Frontal cortex (tissue), 4 donors: ENCODE measurements around the gene COQ10A. TPM values are rescaled to one million over a fixed set of nuclear protein-coding genes. Genes with fewer than 3 reads are reported as not detected.

Experiments used
- DNase-seq, 2 donors: peaks; one replicate each; pipeline ENCODE4 v3.0.0; 2012; ENCODE audit warnings: low spot score in 2 of 2
- FAIRE-seq: peaks from 2 replicates; lab custom pipeline; 2012; peaks lifted over from hg19 to GRCh38; lab: Jason Lieb, UNC
- total RNA-seq: library from RNA; depleted of rRNA; stranded (reverse); fragments of >200 nt; gene quantifications from one replicate; pipeline ENCODE4 v1.2.3, GENCODE V29; 2014
- donor health status: control.
- donor health status: control.
- donor health status: control.

The COQ10A gene
- total RNA-seq, 1 donor from 2014 or later = 12.2 TPM

DNA sequence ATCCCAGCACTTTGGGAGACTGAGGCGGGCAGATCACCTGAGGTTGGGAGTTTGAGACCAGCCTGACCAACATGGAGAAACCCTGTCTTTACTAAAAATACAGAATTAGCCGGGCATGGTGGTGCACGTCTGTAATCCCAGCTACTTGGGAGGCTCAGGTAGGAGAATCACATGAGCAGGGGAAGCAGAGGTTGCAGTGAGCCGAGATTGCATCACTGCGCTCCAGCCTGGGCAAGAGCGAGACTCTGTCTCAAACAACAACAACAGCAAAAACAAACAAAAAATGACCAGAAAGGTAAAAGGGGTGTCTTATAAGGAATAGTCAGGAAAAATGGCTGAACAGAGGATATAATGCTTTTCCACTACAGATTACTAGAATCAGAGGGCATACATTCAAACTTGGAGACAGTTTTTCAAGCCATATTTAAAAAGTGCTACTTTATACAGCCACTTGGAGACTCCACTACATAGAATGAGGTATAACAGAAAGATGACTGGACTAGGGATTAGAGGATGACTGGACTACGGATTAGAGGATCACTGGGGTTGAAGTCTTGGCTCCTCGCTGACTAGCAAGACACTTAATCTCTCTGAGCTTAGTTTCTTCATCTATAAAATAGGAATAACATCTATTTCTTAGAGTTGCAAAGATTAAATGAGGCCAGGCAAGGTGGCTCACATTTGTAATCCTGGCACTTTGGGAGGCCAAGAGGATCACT is 38.3 kb downstream of the COQ10A start:
- no peak for FAIRE-seq
- no peak for DNase-seq

DNA sequence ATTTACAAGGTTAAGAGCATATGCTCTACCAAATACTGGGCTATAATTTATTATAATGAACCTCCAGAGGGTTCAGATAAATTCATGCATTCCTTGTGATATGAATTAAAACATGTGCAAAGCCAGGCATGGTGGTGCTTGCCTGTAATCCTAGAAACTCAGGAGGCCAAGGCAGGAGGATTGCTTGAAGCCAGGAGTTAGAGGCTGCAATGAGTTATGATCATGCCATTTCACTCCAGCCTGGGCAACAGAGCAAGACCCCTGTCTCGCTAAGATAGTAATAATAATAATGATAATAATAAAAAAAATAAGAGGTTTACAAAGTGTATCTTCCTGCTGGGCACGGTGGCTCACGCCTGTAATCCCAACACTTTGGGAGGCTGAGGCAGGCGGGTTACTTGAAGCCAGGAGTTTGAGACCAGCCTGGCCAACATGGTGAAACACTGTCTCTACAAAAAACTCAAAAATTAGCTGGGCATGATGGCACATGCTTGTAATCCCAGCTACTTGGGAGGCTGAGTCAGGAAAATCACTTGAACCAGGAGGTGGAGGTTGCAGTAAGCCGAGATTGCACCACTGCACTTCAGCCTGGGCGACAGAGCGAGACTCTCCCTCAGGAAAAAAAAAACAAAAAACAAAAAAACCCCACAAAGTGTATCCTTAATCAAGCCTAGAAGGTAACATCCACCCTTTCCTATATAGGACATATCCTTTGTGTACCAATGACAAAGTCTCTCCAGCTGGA is 40.7 kb downstream of the COQ10A start:
- DNase-seq = no peak

DNA sequence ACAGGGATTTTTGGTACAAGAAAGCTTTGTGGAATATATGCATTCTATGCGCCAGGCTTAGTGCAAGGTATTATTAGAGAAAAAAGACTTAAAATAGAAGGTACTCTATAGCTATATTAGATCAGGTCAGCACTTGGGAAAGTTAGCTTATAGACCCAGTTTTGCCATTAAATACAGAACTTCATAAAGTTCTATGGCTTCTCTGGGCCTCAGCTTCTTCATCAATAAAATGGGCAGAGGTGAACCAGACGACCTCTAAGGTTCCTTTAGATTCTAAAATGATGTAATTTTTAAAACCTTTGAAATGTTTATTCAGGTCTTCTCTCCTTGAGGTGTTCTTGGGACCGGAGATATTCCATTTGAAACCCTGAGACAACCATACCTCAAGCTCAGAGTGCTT is 42.0 kb downstream of the COQ10A start:
- DNase-seq (no peak), FAIRE-seq (no peak)

More for the DNA sequence above, 40.7 kb downstream of the COQ10A start:
- no peak for FAIRE-seq

DNA sequence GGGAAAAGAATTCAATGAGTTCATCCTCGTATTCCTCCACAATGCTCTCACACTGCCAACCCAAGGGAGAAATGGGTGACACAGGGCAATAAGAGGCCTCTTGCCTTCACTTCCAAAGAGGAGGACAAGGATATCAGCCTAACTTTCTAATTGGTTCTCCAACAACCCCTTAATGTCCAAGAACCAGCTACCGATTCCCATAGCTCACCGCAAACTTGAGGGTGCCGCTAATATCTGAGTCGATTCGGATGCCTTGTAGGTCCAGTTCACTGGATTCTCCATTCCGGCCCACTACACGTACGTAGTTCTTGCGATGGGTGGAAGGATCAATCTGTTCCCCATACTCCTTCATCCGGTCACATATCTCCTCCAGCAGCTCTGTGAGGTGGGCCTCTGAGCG is 44.3 kb downstream of the COQ10A start:
- FAIRE-seq = no peak
- DNase-seq = no peak

- FAIRE-seq (no peak), DNase-seq (peak; percentile 44 to 45)
These were observed 48.5 kb downstream of the COQ10A start for GRCh38 chr12:56315249-56315621.

GRCh38 chr12:56315622-56316473 is 49.1 kb downstream of the COQ10A start, which contains the start of gene CNPY2:
Gene CNPY2, minus strand, starts transcription at chr12:56315988. Its CDS starts 771 bp downstream, at chr12:56315217.
- FAIRE-seq (no peak), DNase-seq (peak; percentile 72 to 88)

GRCh38 chr12:56317675-56318074 is 50.9 kb downstream of the COQ10A start:
- DNase-seq (no peak), FAIRE-seq (no peak)

Other genes with a start within 250 kb of the COQ10A start
- 1.6 TPM for gene IKZF4, start 245.9 kb upstream of the COQ10A start, total RNA-seq
- 15.5 TPM for gene RPS26, start 225.0 kb upstream of the COQ10A start, total RNA-seq
- gene ERBB3, start 186.8 kb upstream of the COQ10A start, total RNA-seq = 2.0 TPM
- 74.6 TPM for gene PA2G4, start 162.4 kb upstream of the COQ10A start, total RNA-seq
- 1,399 TPM for gene RPL41, start 150.3 kb upstream of the COQ10A start, total RNA-seq
- 8.2 TPM for gene ZC3H10, start 148.7 kb upstream of the COQ10A start, total RNA-seq
- 26.5 TPM for gene ESYT1, start 138.7 kb upstream of the COQ10A start, total RNA-seq
- 123 TPM for gene MYL6B, start 114.4 kb upstream of the COQ10A start, total RNA-seq
- gene MYL6, start 108.6 kb upstream of the COQ10A start, total RNA-seq = 511 TPM
- gene SMARCC2, start 77.5 kb upstream of the COQ10A start, total RNA-seq = 93.3 TPM
- gene RNF41, start 45.0 kb upstream of the COQ10A start, total RNA-seq = 53.0 TPM
- 26.9 TPM for gene NABP2, start 42.6 kb upstream of the COQ10A start, total RNA-seq
- gene SLC39A5, start 36.9 kb upstream of the COQ10A start, total RNA-seq = not detected
- 10.2 TPM for gene ANKRD52, start 8.6 kb upstream of the COQ10A start, total RNA-seq
- gene CS, start 33.4 kb downstream of the COQ10A start, total RNA-seq = 83.6 TPM
- gene CNPY2, start 49.0 kb downstream of the COQ10A start, total RNA-seq = 42.8 TPM
- 24.5 TPM for gene PAN2, start 67.1 kb downstream of the COQ10A start, total RNA-seq
- not detected for gene IL23A, start 71.9 kb downstream of the COQ10A start, total RNA-seq
- 75.0 TPM for gene STAT2, start 93.2 kb downstream of the COQ10A start, total RNA-seq
- gene APOF, start 95.9 kb downstream of the COQ10A start, total RNA-seq = not detected
- gene TIMELESS, start 182.5 kb downstream of the COQ10A start, total RNA-seq = 2.9 TPM
- 0.41 TPM for gene MIP, start 187.7 kb downstream of the COQ10A start, total RNA-seq
- 1.2 TPM for gene SPRYD4, start 201.6 kb downstream of the COQ10A start, total RNA-seq
- 4.1 TPM for gene GLS2, start 221.2 kb downstream of the COQ10A start, total RNA-seq